ENCODE measurements around the gene INSR. TPM values are rescaled to one million over a fixed set of nuclear protein-coding genes. Genes with fewer than 3 reads are reported as not detected.

The INSR gene
- polyA plus RNA-seq, 2 of the 4 experiments (the other 2 are of a cell fraction), result 1.8 to 3.3 TPM

DNA sequence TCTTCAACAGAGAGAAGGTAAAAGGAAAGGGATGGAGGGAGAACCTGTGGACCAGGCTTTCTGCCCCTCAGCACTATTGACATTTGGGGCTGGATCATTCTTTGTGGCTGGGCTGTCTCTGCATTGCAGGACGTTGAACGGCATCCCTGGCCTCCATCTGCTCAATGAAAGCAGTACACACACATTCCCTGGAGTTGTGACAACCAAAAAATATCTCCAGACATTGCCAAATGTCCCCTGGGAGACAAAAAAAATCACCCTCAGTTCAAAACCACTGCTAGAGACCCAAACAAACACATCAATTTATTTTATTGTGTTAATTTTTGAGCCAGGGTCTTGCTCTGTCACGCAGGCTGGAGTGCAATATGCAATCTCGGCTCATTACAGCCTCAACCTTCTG lies 43.3 kb downstream of the INSR start:
- CTCF ChIA-PET, result no interaction called here
- Histone ChIP-seq H3K4me2 (no peak overlapping the region), H3K4me1 (no peaks in the 10 kb centered on the region), H3K9me3 (peaks cover 8% of the 10 kb centered on the region; the same call in 2 of the 3 replicates), H3K4me3 (no peak overlapping the region), H3K27ac (no peak overlapping the region)
- TF ChIP-seq NFE2L2 (conservative IDR thresholded peaks at IDR 0.05; ENCODE audit: low read length) (no peak), HOXB5 (CRISPR knock-in tag; IDR thresholded peaks at IDR 0.05) (no peak), RAD21 (conservative IDR thresholded peaks at IDR 0.05 in 1 of 2, IDR thresholded peaks at IDR 0.05 in 1 of 2) (no peak)
- TF ChIP-seq, protein P1, sequence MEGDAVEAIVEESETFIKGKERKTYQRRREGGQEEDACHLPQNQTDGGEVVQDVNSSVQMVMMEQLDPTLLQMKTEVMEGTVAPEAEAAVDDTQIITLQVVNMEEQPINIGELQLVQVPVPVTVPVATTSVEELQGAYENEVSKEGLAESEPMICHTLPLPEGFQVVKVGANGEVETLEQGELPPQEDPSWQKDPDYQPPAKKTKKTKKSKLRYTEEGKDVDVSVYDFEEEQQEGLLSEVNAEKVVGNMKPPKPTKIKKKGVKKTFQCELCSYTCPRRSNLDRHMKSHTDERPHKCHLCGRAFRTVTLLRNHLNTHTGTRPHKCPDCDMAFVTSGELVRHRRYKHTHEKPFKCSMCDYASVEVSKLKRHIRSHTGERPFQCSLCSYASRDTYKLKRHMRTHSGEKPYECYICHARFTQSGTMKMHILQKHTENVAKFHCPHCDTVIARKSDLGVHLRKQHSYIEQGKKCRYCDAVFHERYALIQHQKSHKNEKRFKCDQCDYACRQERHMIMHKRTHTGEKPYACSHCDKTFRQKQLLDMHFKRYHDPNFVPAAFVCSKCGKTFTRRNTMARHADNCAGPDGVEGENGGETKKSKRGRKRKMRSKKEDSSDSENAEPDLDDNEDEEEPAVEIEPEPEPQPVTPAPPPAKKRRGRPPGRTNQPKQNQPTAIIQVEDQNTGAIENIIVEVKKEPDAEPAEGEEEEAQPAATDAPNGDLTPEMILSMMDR (IDR thresholded peaks at IDR 0.05), result no peak
- no peak for FAIRE-seq
- no peak for DNase-seq (ENCODE audit: low read depth in 1 of 2, low spot score in 1 of 2)
- 49% methylated on average over 4 of the region's 4 CpGs for WGBS (ENCODE audit: missing lambda C conversion rate)
- no peak for ATAC-seq
- POLR2A ChIA-PET, result no interaction called here

DNA sequence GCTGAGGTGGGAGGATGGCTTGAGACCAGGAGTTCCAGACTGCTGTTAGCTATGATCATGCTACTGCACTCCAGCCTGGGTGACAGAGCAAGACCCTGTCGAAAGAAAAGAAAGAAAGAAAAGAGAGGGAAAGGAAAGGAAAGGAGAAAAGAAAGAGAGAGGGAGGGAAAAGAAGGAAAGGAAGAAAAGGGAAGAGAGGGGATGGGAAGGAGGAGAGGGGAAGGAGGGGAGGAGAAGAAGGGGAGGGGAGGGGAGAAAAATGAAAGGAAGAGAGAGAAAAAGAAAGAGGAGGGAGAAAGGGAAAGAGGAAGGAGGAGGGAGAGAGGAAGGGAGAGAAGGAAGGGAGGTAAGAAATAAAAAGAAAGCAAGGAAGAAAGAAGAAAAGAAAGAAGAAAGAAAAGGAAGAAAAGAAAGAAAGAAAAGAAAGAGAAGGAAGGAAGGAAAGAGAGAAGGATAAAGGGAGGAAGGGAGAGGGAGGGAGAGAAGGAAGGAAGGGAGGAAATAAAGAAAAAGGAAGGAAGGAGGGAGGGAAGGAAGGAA lies 44.1 kb downstream of the INSR start:
- POLR2A ChIA-PET, result no interaction called here

DNA sequence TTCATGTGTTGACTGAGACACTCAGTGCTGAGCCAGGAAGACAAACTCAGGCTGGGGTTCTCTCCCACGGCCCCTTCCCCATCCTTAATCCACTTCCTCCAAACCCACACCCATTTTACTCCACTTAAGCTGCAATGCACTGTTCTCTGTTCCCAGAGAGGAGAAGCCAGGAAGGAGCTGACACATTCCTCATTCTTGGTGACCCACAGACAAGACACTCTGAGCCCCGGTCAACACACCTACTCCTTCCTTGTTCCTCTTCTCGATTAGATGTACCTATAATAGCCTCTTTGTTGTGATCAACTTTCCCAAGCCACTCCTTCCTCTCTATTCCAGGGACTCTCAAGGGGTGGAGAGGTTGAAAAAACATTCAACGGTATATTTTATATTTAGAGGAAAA lies 47.1 kb downstream of the INSR start:
- no peaks in the 10 kb centered on the region for H3K4me1 ChIP-seq
- ATAC-seq (no peak), FAIRE-seq (no peak), DNase-seq (ENCODE audit: low read depth in 1 of 2, low spot score in 1 of 2) (no peak)
- ChIA-PET CTCF (interaction anchor here (1.0 to 1.6 kb wide), 2 partner anchors 10 to 22 kb away, joined by 3 to 4 read pairs; no protein-coding TSS in a partner anchor), POLR2A (no interaction called here)
- no peak overlapping the region for H3K4me2 ChIP-seq
- no peak overlapping the region for H3K4me3 ChIP-seq
- WGBS (ENCODE audit: missing lambda C conversion rate), result 57% methylated on average over 4 of the region's 4 CpGs
- peaks cover 8% of the 10 kb centered on the region; the same call in 2 of the 3 replicates for H3K9me3 ChIP-seq
- H3K27ac ChIP-seq, result no peak overlapping the region
- no peak for TF ChIP-seq NFE2L2 (conservative IDR thresholded peaks at IDR 0.05; ENCODE audit: low read length)
- no peak for TF ChIP-seq TFCP2L1 (CRISPR knock-in tag; IDR thresholded peaks at IDR 0.05)
- TF ChIP-seq, protein P2, sequence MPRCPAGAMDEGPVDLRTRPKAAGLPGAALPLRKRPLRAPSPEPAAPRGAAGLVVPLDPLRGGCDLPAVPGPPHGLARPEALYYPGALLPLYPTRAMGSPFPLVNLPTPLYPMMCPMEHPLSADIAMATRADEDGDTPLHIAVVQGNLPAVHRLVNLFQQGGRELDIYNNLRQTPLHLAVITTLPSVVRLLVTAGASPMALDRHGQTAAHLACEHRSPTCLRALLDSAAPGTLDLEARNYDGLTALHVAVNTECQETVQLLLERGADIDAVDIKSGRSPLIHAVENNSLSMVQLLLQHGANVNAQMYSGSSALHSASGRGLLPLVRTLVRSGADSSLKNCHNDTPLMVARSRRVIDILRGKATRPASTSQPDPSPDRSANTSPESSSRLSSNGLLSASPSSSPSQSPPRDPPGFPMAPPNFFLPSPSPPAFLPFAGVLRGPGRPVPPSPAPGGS (IDR thresholded peaks at IDR 0.05), result no peak
- TF ChIP-seq NR3C1 (IDR thresholded peaks at IDR 0.05), result no peak
- TF ChIP-seq FOSB (CRISPR knock-in tag; IDR thresholded peaks at IDR 0.05), result no peak
- TF ChIP-seq JUN (IDR thresholded peaks at IDR 0.05), result no peak
- TF ChIP-seq, protein P3, sequence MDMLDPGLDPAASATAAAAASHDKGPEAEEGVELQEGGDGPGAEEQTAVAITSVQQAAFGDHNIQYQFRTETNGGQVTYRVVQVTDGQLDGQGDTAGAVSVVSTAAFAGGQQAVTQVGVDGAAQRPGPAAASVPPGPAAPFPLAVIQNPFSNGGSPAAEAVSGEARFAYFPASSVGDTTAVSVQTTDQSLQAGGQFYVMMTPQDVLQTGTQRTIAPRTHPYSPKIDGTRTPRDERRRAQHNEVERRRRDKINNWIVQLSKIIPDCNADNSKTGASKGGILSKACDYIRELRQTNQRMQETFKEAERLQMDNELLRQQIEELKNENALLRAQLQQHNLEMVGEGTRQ (IDR thresholded peaks at IDR 0.05), result no peak
- TF ChIP-seq RAD21 (conservative IDR thresholded peaks at IDR 0.05 in 1 of 2, IDR thresholded peaks at IDR 0.05 in 1 of 2), result no peak
- no peak for TF ChIP-seq EHF (CRISPR knock-in tag; IDR thresholded peaks at IDR 0.05)
- TF ChIP-seq, protein P1 (IDR thresholded peaks at IDR 0.05), result no peak

More for the DNA sequence above, 44.1 kb downstream of the INSR start:
- TF ChIP-seq HOXB13 (CRISPR knock-in tag; IDR thresholded peaks at IDR 0.05; ENCODE audit: low read depth) (no peak), CBX2 (IDR thresholded peaks at IDR 0.05; ENCODE audit: borderline replicate concordance, low read depth) (no peak), GATA3 (IDR thresholded peaks at IDR 0.05; ENCODE audit: borderline replicate concordance) (no peak), MAFK (IDR thresholded peaks at IDR 0.05; ENCODE audit: partially characterized antibody) (no peak), JUN (IDR thresholded peaks at IDR 0.05) (no peak), MYC (IDR thresholded peaks at IDR 0.05; ENCODE audit: borderline replicate concordance, low read length) (no peak), SMC3 (IDR thresholded peaks at IDR 0.05) (no peak), TP53 (CRISPR knock-in tag; IDR thresholded peaks at IDR 0.05) (no peak), CBX8 (IDR thresholded peaks at IDR 0.05) (no peak), EHF (CRISPR knock-in tag; IDR thresholded peaks at IDR 0.05) (no peak), HDAC2 (IDR thresholded peaks at IDR 0.05) (no peak), ZSCAN20 (CRISPR knock-in tag; IDR thresholded peaks at IDR 0.05) (no peak), ZFP36 (IDR thresholded peaks at IDR 0.05; ENCODE audit: borderline replicate concordance, partially characterized antibody) (no peak), MAZ (IDR thresholded peaks at IDR 0.05; ENCODE audit: borderline replicate concordance, low read depth, low read length) (no peak), ESRRA (IDR thresholded peaks at IDR 0.05; ENCODE audit: borderline replicate concordance, low read length) (no peak), BHLHE40 (IDR thresholded peaks at IDR 0.05; ENCODE audit: low read depth, low read length) (no peak), JUNB (IDR thresholded peaks at IDR 0.05) (no peak)
- TF ChIP-seq, protein P4, sequence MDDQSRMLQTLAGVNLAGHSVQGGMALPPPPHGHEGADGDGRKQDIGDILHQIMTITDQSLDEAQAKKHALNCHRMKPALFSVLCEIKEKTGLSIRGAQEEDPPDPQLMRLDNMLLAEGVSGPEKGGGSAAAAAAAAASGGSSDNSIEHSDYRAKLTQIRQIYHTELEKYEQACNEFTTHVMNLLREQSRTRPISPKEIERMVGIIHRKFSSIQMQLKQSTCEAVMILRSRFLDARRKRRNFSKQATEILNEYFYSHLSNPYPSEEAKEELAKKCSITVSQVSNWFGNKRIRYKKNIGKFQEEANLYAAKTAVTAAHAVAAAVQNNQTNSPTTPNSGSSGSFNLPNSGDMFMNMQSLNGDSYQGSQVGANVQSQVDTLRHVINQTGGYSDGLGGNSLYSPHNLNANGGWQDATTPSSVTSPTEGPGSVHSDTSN (IDR thresholded peaks at IDR 0.05), result no peak
- TF ChIP-seq, protein P5, sequence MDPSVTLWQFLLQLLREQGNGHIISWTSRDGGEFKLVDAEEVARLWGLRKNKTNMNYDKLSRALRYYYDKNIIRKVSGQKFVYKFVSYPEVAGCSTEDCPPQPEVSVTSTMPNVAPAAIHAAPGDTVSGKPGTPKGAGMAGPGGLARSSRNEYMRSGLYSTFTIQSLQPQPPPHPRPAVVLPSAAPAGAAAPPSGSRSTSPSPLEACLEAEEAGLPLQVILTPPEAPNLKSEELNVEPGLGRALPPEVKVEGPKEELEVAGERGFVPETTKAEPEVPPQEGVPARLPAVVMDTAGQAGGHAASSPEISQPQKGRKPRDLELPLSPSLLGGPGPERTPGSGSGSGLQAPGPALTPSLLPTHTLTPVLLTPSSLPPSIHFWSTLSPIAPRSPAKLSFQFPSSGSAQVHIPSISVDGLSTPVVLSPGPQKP (IDR thresholded peaks at IDR 0.05; ENCODE audit: low read depth, low read length), result no peak
- TF ChIP-seq, protein P6, sequence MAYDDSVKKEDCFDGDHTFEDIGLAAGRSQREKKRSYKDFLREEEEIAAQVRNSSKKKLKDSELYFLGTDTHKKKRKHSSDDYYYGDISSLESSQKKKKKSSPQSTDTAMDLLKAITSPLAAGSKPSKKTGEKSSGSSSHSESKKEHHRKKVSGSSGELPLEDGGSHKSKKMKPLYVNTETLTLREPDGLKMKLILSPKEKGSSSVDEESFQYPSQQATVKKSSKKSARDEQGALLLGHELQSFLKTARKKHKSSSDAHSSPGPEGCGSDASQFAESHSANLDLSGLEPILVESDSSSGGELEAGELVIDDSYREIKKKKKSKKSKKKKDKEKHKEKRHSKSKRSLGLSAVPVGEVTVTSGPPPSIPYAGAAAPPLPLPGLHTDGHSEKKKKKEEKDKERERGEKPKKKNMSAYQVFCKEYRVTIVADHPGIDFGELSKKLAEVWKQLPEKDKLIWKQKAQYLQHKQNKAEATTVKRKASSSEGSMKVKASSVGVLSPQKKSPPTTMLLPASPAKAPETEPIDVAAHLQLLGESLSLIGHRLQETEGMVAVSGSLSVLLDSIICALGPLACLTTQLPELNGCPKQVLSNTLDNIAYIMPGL (CRISPR knock-in tag; IDR thresholded peaks at IDR 0.05; ENCODE audit: borderline replicate concordance), result no peak
- Histone ChIP-seq H3K4me1 (no peaks in the 10 kb centered on the region), H3K9me3 (peaks cover 8% of the 10 kb centered on the region; the same call in 2 of the 3 replicates), H3K4me3 (no peak overlapping the region), H3K27ac (no peak overlapping the region), H3K4me2 (no peak overlapping the region)
- 0% methylated on average over 1 of the region's 1 CpG for WGBS (ENCODE audit: missing lambda C conversion rate)
- FAIRE-seq (no peak), ATAC-seq (no peak), DNase-seq (ENCODE audit: low read depth in 1 of 2, low spot score in 1 of 2) (no peak)
- CTCF ChIA-PET, result no interaction called here

Data from A549 (cell line).